Activated naive CD4-positive, alpha-beta T cell treated with anti-CD3 and anti-CD28 coated beads for 36 hours (primary cell): ENCODE data around the gene FOXP1. TPM values are rescaled to one million over a fixed set of nuclear protein-coding genes. Genes with fewer than 3 reads are reported as not detected.

Experiments used
- CTCF ChIA-PET: fragments of 350-600 bp; sonication (Branson Sonifier 250); formaldehyde crosslinking; loops from one replicate; lab custom pipeline; 2021; ENCODE audit warnings: antibody characterized with exemption; lab: Charles Lee
- DNase-seq: peaks from one replicate; pipeline ENCODE4 v3.0.0-alpha.2; 2020
- H3K27ac Mint-ChIP-seq: one replicate; pipeline ENCODE4 v1.8.0; 2021; ENCODE audit warnings: mild to moderate bottlenecking, mixed read lengths
- H3K27me3 Mint-ChIP-seq: one replicate; pipeline ENCODE4 v1.8.0; 2021; ENCODE audit warnings: low read depth, mixed read lengths
- H3K36me3 Mint-ChIP-seq: one replicate; pipeline ENCODE4 v1.8.0; 2021; ENCODE audit warnings: low read depth, mixed read lengths
- H3K4me1 Mint-ChIP-seq: one replicate; pipeline ENCODE4 v1.8.0; 2021; ENCODE audit warnings: low read depth, mixed read lengths
- H3K4me3 Mint-ChIP-seq: one replicate; pipeline ENCODE4 v1.8.0; 2021; ENCODE audit warnings: mild to moderate bottlenecking, moderate library complexity, mixed read lengths
- H3K9me3 Mint-ChIP-seq: one replicate; pipeline ENCODE4 v1.8.0; 2021; ENCODE audit warnings: mixed read lengths
- intact Hi-C: fragments of 100-400 bp; cut with micrococcal nuclease; formaldehyde crosslinking; loops from one replicate; pipeline ENCODE4 v1.15.1; 2023
- total RNA-seq, 2 experiments: library from RNA; stranded (reverse); gene quantifications; one replicate each; pipeline ENCODE4 v1.2.3, GENCODE V29; 2021

FOXP1 gene
- total RNA-seq, 2 experiments from 2014 or later: 95.2 to 97.4 TPM

DNA sequence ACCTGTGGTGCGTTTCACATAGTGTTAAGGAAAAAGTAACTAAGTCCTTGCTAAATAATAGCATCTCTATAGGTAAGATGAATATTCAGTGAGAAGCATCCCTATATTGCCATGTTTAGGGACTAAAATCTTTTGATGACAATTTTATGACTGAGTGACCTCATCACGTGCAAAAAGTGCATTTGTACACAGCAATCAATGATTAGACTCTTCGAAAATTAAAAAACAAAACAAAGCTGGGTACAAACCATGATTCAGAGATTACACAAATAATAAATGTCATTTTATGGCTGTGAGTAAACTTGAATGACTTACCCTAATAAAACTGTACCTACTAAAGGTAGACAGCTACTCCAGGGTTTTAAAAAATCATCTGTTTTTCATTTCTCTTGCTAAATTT, 505.3 kb downstream of the FOXP1 start:
- DNase-seq: no peak
- CTCF ChIA-PET: interaction anchor here (1.9 kb wide), 1 partner anchor 9 kb away, joined by 7 read pairs; no protein-coding TSS in a partner anchor
- no peaks in the 10 kb centered on the region for H3K9me3 Mint-ChIP-seq
- peaks cover 9% of the 10 kb centered on the region for H3K36me3 Mint-ChIP-seq
- peak overlapping the region; percentile 74 for H3K27ac Mint-ChIP-seq
- H3K4me1 Mint-ChIP-seq: peaks cover 92% of the 10 kb centered on the region
- no peaks in the 10 kb centered on the region for H3K27me3 Mint-ChIP-seq
- no peak overlapping the region for H3K4me3 Mint-ChIP-seq
- intact Hi-C loops: loop anchor here (10.0 kb wide), 1 partner anchor 713 kb away; no protein-coding TSS in a partner anchor

DNA sequence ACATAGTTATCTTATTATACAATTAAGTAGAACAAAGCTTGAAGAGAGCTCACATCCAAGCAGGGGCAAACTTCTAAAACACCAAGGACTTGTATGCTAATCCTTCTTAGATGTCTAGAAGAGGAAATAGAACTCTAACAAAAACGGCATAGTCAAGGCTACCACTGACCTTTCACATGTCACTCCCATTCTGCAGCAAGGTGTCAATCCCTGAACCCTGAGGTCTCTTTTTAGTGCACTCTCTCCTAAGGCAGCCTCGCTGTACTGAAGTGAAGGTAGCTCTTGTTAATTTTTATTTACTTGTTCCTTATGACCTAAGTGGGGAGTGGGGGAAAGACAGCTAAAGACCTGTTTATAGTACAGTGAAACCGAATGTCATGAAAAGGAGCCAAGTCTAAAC, 506.5 kb downstream of the FOXP1 start:
- intact Hi-C loops: loop anchor here (10.0 kb wide), 1 partner anchor 712 kb away; no protein-coding TSS in a partner anchor
- CTCF ChIA-PET: interaction anchor here (1.0 to 1.9 kb wide), 6 partner anchors 8 to 71 kb away, joined by 3 to 7 read pairs (median 4); no protein-coding TSS in a partner anchor
- H3K27ac Mint-ChIP-seq: peak overlapping the region; percentile 74
- no peak overlapping the region for H3K4me3 Mint-ChIP-seq
- DNase-seq: no peak
- H3K4me1 Mint-ChIP-seq: peaks cover 91% of the 10 kb centered on the region
- no peaks in the 10 kb centered on the region for H3K27me3 Mint-ChIP-seq
- peaks cover 2% of the 10 kb centered on the region for H3K36me3 Mint-ChIP-seq
- H3K9me3 Mint-ChIP-seq: no peaks in the 10 kb centered on the region

DNA sequence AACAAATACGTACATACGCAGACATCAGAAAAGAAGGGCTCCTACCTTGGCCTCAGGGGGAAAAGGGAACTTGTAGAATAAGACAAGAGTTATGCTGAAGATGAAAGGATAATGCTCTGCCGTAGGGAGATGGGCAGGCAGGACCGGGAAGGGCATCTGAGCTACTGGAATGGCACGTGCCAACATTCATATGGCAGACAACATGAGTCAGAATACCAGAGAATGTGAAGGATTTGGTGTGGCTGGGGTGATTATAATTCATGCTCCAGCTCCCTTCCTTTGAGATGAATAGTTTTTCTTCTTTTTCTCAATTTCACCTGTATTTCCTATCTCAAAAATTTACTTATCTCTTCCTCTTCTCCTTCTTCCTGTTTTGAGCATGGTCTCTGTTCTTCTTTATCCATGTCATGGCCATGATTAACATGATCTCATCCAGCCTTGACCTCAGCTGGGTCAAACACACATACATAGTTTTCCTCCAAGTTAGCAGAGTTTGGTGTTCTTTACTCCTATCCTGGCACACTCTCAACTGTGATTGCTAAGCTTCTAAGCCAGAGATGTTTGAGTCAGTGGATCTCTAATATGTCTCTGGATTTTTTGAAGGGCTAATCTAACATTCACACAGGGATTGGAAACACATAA, 507.0 kb downstream of the FOXP1 start:
- Mint-ChIP-seq H3K9me3 (no peaks in the 10 kb centered on the region), H3K27ac (peak overlapping the region; percentile 73), H3K4me1 (peaks cover 95% of the 10 kb centered on the region), H3K4me3 (no peak overlapping the region), H3K27me3 (no peaks in the 10 kb centered on the region), H3K36me3 (peaks cover 2% of the 10 kb centered on the region)
- intact Hi-C loops: loop anchor here (10.0 kb wide), 1 partner anchor 712 kb away; no protein-coding TSS in a partner anchor
- no peak for DNase-seq
- CTCF ChIA-PET: interaction anchor here (1.0 to 1.3 kb wide), 5 partner anchors 8 to 70 kb away, joined by 3 to 5 read pairs (median 3); no protein-coding TSS in a partner anchor

DNA sequence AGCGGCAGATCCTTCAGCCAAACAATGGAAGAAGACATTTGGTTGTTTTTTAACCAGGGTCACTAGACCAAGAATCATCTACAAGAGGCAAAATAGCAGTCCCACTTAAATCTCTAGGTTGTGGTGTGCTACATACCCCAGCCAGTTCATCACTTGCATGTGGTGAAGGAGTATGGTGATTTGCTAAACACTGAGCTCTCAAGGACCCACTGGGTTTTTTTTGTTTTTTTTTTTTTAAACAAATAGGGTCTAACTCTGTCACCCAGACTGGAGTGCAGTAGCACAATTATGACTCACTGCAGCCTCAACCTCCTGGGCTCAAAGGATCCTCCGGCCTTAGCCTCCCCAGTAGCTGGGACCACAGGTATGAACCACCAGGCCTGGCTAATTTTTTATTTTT, 508.0 kb downstream of the FOXP1 start:
- DNase-seq: no peak
- H3K9me3 Mint-ChIP-seq: no peaks in the 10 kb centered on the region
- H3K27ac Mint-ChIP-seq: peak overlapping the region; percentile 73
- intact Hi-C loops: loop anchor here (10.0 kb wide), 1 partner anchor 711 kb away; no protein-coding TSS in a partner anchor
- no peak overlapping the region for H3K4me3 Mint-ChIP-seq
- no peaks in the 10 kb centered on the region for H3K27me3 Mint-ChIP-seq
- H3K4me1 Mint-ChIP-seq: peaks cover 95% of the 10 kb centered on the region
- H3K36me3 Mint-ChIP-seq: peaks cover 2% of the 10 kb centered on the region
- CTCF ChIA-PET: no interaction called here

DNA sequence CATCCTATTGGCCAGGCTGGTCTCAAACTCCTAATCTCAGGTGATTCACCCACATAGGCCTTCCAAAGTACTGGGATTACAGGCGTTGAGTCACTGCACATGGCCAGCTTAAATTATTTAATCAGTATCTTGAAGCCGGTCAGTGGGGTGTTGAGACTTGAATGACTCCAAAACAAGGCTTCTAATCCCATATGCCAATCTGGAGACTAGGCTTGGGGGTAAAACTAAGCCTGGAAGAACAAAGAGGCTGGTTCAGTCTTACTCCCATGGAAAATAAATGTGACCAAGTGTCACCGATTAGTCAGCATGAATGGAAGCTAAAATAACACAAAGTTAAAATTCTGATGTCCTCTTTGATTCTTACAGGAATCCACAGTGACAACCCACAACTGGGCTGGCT, 509.1 kb downstream of the FOXP1 start:
- intact Hi-C loops: loop anchor here (5.0 to 10.0 kb wide), 2 partner anchors 578 to 710 kb away; no protein-coding TSS in a partner anchor
- no peak overlapping the region for H3K4me3 Mint-ChIP-seq
- DNase-seq: no peak
- peak overlapping the region; percentile 73 for H3K27ac Mint-ChIP-seq
- H3K36me3 Mint-ChIP-seq: peaks cover 2% of the 10 kb centered on the region
- peaks cover 95% of the 10 kb centered on the region for H3K4me1 Mint-ChIP-seq
- H3K27me3 Mint-ChIP-seq: no peaks in the 10 kb centered on the region
- H3K9me3 Mint-ChIP-seq: no peaks in the 10 kb centered on the region
- CTCF ChIA-PET: interaction anchor here (0.6 to 1.1 kb wide), 2 partner anchors 10 to 506 kb away, joined by 3 read pairs; no protein-coding TSS in a partner anchor

DNA sequence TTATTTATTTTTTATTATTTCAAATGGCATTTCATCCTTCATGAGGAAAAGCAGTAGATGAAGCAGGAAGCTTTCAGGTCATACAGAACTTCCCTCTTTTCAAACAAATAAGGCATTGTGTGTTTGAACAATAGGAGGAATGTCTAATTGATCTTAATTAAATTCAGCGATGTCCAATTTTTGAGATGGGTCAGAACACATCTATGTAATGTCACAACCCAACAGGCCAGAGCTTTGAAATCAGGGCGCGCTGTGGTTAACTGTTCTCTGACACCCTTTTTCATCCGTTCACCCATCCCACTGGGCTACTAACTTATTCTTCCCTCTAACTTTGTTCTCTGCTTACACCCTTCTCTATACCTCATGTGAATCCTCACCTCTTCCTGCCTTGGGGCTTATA, 510.5 kb downstream of the FOXP1 start:
- intact Hi-C loops: loop anchor here (5.0 to 10.0 kb wide), 2 partner anchors 579 to 708 kb away; no protein-coding TSS in a partner anchor
- CTCF ChIA-PET: interaction anchor here (0.7 kb wide), 2 partner anchors 58 to 166 kb away, joined by 3 read pairs; no protein-coding TSS in a partner anchor
- H3K27ac Mint-ChIP-seq: peak overlapping the region; percentile 9
- no peak for DNase-seq
- H3K27me3 Mint-ChIP-seq: no peaks in the 10 kb centered on the region
- no peak overlapping the region for H3K4me3 Mint-ChIP-seq
- H3K9me3 Mint-ChIP-seq: no peaks in the 10 kb centered on the region
- peaks cover 2% of the 10 kb centered on the region for H3K36me3 Mint-ChIP-seq
- peaks cover 93% of the 10 kb centered on the region for H3K4me1 Mint-ChIP-seq

DNA sequence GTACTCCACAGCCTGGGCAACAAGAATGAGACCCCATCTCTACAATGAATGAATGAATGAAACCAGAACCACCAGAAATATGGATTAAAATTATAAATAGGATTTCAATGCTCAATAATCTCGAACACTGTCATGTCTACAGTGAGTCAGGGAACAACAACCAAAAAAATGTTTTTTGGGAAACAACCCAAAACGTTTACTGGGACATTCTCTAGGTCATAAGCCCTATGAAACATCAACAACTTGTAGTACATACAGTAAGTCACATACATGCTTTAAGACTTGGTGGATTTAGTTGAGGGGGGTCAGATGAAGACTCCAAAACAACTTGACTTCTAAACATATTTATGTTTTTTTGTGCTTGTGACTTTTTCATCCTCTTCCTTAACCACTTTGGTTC, 511.2 kb downstream of the FOXP1 start:
- Mint-ChIP-seq H3K27me3 (no peaks in the 10 kb centered on the region), H3K27ac (peak overlapping the region; percentile 46), H3K9me3 (no peaks in the 10 kb centered on the region), H3K36me3 (peaks cover 2% of the 10 kb centered on the region), H3K4me1 (peaks cover 92% of the 10 kb centered on the region), H3K4me3 (no peak overlapping the region)
- no peak for DNase-seq
- CTCF ChIA-PET: interaction anchor here (0.7 kb wide), 1 partner anchor 166 kb away, joined by 3 read pairs; no protein-coding TSS in a partner anchor
- intact Hi-C loops: loop anchor here (5.0 to 10.0 kb wide), 2 partner anchors 580 to 707 kb away; no protein-coding TSS in a partner anchor

DNA sequence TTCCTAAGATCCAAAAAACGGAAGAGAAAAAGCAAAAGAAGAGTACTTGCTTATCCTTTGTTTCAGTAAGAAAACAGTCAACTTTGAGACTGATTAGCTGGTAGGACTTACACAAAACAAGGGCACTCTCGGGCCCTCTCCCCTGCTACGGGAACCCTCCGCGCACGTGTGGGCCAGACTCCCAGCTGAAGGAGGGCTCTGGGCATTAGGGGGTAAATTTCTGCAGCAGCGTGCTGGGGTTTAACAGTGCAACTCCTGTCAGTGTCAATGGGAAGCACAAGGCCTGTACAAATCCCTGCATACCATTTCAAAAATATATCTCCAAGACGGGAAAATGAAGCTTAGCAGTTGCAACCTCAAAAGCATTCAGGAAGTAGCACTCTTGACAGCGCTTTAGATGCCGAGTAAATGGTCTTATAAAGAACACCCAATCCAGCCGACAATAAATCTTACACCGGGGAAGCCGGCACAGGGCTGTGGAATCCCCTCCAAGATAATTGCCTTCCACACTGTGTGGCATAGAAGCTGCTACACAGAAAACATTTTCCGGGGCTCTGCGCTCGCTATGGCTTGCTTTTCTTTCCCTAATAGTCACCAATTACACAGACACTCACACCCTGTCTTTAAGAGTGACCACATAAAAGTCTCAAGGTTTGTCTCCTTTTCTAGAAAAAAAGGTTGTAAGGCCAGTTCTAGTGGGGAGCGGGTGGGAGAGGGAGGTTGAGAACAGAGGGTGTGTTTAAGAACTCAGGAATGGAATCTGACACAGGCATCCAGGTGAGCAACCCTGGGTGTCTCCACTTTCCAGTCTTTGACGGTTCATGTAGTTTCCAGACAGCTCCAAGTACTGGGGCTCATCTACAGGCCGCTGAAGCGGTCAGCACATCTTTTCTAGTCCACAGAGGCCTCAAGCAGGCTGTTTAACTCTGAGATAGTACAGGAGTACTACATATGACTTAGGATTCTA, 512.7 kb downstream of the FOXP1 start:
- H3K27me3 Mint-ChIP-seq: no peaks in the 10 kb centered on the region
- DNase-seq: no peak
- peak overlapping the region; percentile 57 for H3K27ac Mint-ChIP-seq
- H3K4me3 Mint-ChIP-seq: no peak overlapping the region
- H3K4me1 Mint-ChIP-seq: peaks cover 87% of the 10 kb centered on the region
- no peaks in the 10 kb centered on the region for H3K9me3 Mint-ChIP-seq
- intact Hi-C loops: loop anchor here (1.0 to 10.0 kb wide), 5 partner anchors 63 to 706 kb away; no protein-coding TSS in a partner anchor
- H3K36me3 Mint-ChIP-seq: peaks cover 2% of the 10 kb centered on the region
- CTCF ChIA-PET: interaction anchor here (0.6 to 1.7 kb wide), 11 partner anchors 10 to 520 kb away, joined by 3 to 7 read pairs (median 4); no protein-coding TSS in a partner anchor

DNA sequence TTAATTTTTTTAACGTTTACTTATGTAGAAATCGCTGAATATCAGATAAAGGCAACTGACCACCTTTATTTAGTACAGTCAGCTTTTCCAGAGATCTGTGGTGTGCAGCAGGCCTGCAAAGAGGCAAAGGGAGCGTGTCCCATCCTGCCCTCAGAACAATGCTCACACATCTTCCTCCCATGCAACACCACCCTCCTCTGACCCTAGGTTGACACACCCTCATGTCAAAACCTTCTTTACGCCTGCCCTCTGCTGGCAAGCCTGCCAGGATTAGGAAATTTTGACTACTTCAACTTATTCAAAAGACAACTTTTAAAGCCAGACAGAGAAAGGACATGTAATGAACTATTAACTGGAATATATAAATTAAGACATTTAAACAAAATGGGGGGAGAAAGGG, 513.7 kb downstream of the FOXP1 start:
- peak; percentile 92 for DNase-seq
- Mint-ChIP-seq H3K36me3 (peaks cover 2% of the 10 kb centered on the region), H3K4me1 (peaks cover 78% of the 10 kb centered on the region), H3K4me3 (no peak overlapping the region), H3K27me3 (no peaks in the 10 kb centered on the region), H3K9me3 (no peaks in the 10 kb centered on the region), H3K27ac (peak overlapping the region; percentile 57)
- intact Hi-C loops: loop anchor here (1.0 to 10.0 kb wide), 7 partner anchors 62 to 705 kb away; no protein-coding TSS in a partner anchor
- CTCF ChIA-PET: interaction anchor here (0.7 to 1.7 kb wide), 14 partner anchors 8 to 519 kb away, joined by 3 to 7 read pairs (median 4); no protein-coding TSS in a partner anchor

DNA sequence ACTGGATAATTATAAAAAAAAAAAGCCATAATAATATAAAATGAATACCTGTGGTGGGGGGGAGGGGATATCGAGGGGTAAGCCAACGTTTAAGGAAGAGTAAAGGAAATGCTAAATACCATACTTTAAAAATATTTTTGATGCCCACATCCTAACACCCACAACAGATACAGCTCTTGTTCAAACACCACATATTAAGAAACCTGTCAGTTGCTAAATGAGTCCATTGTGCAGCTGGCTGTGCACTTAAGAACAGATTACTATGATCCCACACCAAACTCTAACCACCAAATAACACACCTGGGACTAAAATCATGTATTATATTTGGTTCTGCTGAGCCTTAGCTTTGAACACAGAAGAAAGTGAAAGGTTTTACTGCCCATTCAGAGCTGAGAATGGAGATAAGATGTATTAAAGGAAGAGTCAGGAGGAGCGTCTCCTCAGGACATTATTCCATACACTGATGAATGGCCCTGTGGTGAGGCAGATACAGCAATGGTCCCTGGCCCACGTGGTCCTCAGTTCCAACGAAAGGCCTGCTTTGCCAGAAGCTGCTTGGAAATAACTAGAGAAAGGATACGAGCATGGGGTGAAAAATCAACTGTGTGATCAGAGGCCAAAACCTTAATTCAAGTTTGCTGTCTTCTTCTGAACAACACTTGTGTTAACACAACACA, 515.4 kb downstream of the FOXP1 start:
- no peaks in the 10 kb centered on the region for H3K9me3 Mint-ChIP-seq
- H3K27me3 Mint-ChIP-seq: no peaks in the 10 kb centered on the region
- no peak overlapping the region for H3K4me3 Mint-ChIP-seq
- intact Hi-C loops: loop anchor here (1.0 to 5.0 kb wide), 3 partner anchors 296 to 465 kb away; no protein-coding TSS in a partner anchor
- no peaks in the 10 kb centered on the region for H3K36me3 Mint-ChIP-seq
- peaks cover 63% of the 10 kb centered on the region for H3K4me1 Mint-ChIP-seq
- peak overlapping the region; percentile 67 for H3K27ac Mint-ChIP-seq
- DNase-seq: peak; percentile 55
- CTCF ChIA-PET: interaction anchor here (0.6 to 1.9 kb wide), 10 partner anchors 8 to 565 kb away, joined by 3 to 8 read pairs (median 3); no protein-coding TSS in a partner anchor

DNA sequence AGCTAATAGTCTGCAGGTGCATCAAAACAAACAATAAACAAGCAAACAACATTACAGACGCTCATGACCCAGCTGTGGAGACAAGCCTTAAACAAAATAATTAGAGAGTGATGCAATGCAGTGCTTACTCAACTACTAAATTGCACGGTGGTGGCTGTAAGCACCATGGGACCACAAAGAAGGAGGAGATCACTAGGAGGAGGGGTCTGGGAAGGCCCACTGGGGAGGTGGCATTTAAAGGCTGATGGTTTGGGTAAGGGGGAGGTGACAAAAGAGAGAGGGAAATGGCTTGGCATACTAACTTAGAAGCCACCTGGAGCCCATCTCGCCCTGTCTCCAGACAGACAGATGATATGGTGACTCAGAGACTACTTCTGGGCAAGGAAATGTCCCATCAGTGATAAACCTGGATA, 516.7 kb downstream of the FOXP1 start:
- intact Hi-C loops: loop anchor here (1.0 to 5.0 kb wide), 5 partner anchors 10 to 464 kb away; no protein-coding TSS in a partner anchor
- peaks cover 3% of the 10 kb centered on the region for H3K36me3 Mint-ChIP-seq
- DNase-seq: peak; percentile 71
- peak overlapping the region; percentile 97 for H3K27ac Mint-ChIP-seq
- peak overlapping the region; percentile 84 for H3K4me3 Mint-ChIP-seq
- peaks cover 57% of the 10 kb centered on the region for H3K4me1 Mint-ChIP-seq
- no peaks in the 10 kb centered on the region for H3K9me3 Mint-ChIP-seq
- CTCF ChIA-PET: no interaction called here
- no peaks in the 10 kb centered on the region for H3K27me3 Mint-ChIP-seq
